NCI-H2196 treated with DMSO at 0.1 percent for 48 hours (cell line): ENCODE results near the gene NOP16.

ENCODE experiments used
- DNase-seq: peaks from one replicate; lab custom pipeline; 2025; ENCODE audit not compliant: unreplicated experiment; lab: John Stamatoyannopoulos, UW

NOP16 gene

DNA sequence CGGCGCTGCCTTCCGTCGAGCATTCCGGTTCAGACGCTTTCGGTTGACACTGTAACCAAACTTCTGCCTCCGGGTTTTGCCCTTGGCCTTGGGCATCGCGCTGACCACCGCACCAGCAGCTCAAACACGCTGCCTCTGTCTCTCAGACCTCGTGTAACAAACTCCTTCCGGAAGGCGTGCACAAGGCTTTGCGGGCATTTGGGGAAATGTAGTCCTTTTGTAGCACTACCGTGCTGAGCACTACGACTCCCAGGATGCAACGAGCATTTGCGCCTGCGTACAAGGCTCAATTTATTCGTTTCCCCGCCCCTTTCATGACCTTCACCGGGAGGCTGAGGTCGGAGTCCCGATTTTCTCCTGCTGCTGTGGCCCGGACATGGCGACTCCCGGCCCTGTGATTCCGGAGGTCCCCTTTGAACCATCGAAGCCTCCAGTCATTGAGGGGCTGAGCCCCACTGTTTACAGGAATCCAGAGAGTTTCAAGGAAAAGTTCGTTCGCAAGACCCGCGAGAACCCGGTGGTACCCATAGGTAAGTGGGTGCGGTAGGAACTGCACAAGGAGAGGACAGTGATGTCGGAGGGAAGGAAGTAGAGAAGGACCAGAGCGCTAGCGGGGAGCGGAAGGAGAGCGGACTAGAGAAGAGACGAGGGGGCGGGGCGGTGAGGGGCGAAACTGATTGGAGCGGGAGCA, at the start of gene NOP16, which contains the start of gene HIGD2A:
Gene NOP16 (minus strand): TSS at position 155 of the 691 bp plus-strand sequence. CDS start 59 bp downstream, at position 96.
Gene HIGD2A (plus strand): TSS at position 308 of the 691 bp plus-strand sequence. CDS start 69 bp downstream, at position 377.
- peak; percentile 96 for DNase-seq

DNA sequence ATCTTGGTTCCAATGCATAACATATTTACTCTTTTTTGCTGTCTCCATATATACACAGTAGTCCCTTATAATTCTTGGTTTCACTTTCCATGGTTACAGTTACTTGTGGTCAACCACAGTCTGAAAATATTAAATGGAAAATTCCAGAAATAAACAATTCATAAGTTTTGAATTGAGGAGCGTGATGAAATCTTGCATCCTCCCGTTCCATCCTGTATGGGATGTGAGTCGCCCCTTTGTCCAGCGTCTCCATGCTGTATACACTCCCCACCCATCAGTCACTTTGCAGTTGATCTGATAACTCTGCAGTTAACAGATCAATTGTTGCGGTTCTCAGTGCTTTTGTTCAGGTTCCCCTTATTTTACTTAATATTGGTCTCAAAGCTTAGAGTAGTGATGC, 48.3 kb upstream of the NOP16 start:
- DNase-seq, result no peak

GRCh38 chr5:176432707-176433106, 44.3 kb upstream of the NOP16 start:
- no peak for DNase-seq

GRCh38 chr5:176429972-176430371, 41.6 kb upstream of the NOP16 start:
- DNase-seq, result no peak

- no peak for DNase-seq
These were observed 39.6 kb upstream of the NOP16 start for GRCh38 chr5:176427971-176428370.

GRCh38 chr5:176426876-176427275, 38.5 kb upstream of the NOP16 start:
- DNase-seq, result no peak

- DNase-seq, result no peak
These were observed 37.4 kb upstream of the NOP16 start for GRCh38 chr5:176425791-176426190.

- DNase-seq, result no peak
These were observed 36.7 kb upstream of the NOP16 start for GRCh38 chr5:176425138-176425537.

DNA sequence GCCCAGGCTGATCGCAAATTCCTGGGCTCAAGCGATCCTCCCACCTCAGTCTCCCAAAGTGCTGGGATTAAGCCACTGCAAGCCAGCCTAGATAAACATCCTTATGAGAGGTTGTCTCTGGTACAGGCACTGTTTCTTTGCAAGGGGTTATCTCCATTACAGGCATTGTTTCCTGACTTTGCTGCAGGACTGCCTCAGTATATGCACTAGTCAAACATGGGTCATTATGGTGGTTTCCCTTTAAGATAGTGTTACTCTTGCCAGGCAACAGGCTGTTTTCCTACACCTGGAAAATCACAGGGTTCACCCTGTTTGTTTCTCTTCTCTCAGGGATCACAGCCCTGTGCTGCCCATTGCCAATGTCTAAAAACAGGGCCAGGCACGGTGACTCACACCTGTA, 35.8 kb upstream of the NOP16 start:
- no peak for DNase-seq

DNA sequence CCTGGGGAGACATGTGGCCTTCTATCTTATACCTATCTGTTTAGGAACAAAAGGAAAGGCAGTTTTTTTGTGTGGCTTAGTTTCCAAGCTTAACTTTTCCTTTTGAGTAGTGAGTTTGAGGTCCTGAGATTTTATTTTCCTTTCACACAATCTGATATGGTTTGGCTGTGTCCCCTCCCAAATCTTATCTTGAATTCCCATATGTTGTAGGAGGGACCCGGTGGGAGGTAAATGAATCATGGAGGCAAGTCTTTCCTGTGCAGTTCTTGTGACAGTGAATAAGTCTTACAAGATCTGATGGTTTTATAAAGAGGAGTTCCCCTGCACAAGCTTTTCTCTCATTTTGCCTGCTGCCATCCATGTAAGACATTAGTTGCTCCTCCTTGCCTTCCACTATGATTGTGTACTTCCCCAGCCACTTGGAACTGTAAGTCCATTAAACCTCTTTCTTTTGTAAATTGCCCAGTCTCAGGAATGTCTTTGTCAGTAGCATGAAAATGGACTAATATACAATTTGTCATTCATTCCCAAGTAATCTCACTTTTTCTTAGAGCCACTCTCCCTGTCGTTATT, 32.7 kb upstream of the NOP16 start:
- no peak for DNase-seq

GRCh38 chr5:176420086-176420485, 31.7 kb upstream of the NOP16 start:
- no peak for DNase-seq

- DNase-seq, result no peak
These were observed 29.9 kb upstream of the NOP16 start for GRCh38 chr5:176418251-176418650.

DNA sequence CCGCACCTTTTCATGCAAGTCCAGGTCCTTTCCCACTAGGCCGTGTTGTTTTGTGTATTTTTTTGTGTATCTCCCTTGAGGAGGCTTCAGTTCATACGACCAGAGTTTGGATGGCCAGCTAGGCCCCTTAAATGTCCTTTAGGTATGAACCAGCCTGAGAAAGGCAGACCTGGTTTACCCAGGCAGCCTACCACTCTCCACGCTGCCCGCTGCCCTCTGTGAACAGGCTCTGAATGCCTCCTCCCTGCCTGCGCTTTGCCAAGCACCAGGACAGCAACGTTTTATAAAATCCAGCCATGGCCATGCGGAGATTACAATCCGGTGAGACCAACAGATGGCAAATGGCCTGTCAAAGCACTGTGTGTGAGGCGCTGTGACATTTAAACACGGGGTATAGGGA, 28.6 kb upstream of the NOP16 start:
- no peak for DNase-seq

DNA sequence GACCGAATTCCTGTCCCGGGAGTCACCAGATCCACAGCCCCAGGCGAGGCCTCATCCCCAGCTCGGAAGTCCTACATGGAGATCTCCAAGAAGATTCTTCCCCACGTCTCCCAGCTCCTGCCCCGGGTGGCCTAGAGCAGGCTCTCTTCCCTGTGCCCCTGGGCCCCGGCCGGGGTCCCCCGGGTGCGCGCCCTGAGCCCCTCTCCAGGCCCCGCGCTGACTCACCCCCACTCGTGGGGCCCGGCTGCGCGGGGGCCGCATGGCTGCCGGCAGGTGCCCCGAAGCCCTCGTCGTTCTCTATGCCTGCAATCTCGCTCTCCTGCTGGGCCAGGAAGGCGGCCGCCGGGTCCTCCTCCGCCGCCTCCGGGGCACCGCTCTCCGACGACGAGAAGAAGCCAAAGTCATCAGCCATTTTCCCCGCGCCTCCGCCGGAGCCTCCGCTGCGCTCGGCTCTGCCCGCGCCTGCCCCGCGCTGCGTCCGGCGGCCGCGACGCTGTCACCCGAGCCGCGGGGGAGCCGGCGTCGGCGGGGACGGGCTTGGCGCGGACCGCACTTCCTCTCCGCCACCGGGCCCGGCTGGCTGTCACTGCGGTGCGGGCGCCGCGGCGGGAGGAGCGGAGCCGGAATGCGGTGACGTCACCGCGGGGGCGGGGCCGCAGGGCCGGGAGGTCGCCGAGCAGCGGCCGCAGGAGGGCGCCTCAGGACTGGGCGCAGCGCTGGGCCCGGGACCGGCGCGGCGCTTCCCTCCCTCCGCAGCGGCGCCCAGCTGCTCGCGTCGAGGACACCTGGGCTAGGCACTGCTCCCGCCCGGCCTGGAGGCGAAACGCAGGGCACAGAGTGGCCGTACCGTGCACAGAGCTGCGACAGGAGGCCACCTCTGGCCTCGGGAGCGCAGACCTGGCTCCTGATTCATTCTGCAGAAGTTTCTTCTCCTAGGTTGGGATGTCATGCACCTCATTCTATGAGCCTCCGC, 27.8 kb upstream of the NOP16 start, which contains the start of gene CLTB:
Gene CLTB (minus strand): TSS at position 588 of the 973 bp plus-strand sequence. CDS start 176 bp downstream, at position 412.
- peak; percentile 81 for DNase-seq

- DNase-seq, result no peak
These were observed 27.0 kb upstream of the NOP16 start for GRCh38 chr5:176415240-176415951.

DNA sequence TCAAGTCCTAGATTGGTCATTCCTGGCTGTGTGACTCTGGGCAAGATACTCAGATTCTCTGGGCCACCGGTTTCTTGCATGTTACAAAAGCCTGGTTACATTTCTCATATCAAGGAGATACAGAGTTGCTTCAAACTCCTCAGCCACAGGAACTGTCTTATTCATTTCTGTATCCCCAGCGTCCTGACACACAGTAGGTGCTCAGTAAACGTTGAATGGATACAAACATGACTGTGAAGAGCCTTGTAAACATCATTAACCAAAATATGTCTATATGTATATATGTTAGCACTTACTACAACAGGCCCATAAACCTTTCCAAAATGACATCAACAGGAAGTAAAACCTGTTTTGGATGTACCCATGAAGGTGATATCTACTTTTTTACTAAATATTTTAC, 26.3 kb upstream of the NOP16 start:
- no peak for DNase-seq

DNA sequence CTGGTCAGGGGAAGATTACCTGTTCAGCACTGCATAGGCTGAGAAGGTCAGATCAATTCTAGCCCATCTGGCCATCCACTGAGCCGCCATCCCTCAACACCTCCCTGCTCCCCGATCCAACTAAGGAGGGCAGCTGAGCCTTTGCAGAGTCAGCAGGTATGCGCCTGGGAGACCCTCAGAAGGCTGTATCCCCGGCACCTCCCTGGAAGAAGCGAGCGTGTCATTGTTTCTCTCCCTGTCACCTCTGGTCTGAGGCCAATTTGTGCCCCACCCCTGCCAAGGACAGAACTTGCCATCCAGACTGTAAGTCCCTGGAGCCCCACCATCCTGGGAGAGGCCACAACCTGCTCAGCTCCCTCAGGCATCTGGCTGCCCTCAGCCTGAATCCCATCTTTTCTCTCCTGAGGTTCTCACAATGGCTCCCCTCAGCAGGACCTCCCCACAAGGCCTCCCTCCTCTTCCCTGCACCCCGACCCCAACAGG, 25.4 kb upstream of the NOP16 start:
- DNase-seq, result no peak

GRCh38 chr5:176413255-176413565, 24.8 kb upstream of the NOP16 start:
- DNase-seq, result no peak

- no peak for DNase-seq
These were observed 24.3 kb upstream of the NOP16 start for GRCh38 chr5:176412517-176413254.

DNA sequence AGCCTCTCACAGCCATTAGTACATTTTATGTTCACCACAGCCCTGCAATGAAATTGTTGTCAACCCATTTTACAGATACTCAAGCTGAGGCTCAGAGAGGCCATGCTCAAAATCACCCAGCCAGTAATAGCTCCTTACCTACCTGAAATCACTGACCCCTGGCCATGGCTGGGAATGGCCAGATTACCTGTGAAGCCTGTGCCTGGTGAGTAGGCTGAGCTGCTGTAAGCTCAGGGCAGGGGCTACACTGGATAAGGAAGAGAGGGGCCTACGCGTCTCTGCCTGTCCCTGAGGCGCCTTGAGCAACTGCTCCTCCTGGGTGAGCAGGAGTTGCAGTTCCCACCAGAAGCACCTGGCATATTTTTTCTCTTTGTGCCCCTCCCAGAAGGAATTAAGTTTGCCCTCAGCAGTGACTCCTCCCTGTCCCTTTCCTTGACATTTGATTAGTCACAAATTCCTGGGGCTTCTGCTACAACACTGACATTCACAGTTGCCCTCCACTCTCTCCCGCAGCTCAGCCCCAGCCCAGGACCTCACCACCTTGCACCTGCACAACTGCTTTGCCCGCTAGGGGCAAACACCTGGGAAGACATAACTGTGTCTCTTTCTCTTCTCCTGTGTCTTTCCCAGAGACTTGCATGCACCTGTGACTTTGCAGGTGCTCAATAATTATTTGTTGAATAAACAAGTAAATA, 22.2 kb upstream of the NOP16 start:
- no peak for DNase-seq
